Measurements from ENCODE around the gene PRDX1.

Gene PRDX1

DNA sequence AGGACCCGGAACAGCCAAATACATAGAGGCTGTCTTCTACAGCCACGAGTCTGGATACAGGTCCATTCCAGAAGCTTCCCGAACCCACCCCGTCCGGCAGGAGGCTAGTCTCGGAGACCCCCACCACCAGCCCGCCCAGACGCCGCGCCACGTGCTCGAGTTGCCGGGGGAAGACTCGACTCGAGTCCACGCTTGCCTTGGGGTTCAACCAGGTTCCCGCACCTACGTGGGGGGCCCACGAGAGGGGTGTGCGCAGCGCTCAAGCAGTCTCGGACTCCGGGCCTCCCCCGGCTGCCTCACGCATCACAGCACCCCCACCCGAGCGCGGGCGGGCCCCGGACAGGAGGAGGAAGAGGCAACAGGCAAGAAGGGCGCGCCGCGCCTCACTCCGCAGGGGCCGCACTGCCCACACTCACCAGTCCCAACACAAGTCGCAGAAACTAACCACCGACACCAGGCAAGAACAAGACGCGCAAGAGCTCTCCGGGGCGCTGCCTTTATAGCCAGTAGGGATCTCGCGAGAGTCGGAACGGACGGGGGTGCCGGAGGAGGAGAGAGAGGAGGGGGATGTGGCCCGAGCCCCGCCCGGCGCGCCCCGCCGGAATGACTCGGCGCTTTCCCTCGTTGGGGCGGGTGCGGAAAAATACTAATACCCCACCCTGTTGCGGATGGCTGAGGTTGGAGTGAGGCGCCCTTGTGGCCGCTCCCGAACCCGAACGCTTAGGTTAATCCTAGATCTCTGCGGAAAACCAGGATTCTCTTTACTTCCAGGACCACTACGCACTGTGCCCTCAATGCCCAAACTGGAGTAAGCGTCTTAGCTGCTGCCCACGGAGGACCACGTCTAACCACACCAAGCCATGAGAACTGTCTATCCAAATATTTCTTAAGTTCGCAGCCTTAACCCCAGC, at the start of gene PRDX1:
TSS of gene PRDX1 (minus strand) at position 472 of the 911 bp plus-strand sequence. CDS start 2,841 bp downstream, outside the sequence.
- DNase-seq (ENCODE audit: low read depth in 1 of 2, low spot score in 1 of 2) = peak; percentile 95 to 96

DNA sequence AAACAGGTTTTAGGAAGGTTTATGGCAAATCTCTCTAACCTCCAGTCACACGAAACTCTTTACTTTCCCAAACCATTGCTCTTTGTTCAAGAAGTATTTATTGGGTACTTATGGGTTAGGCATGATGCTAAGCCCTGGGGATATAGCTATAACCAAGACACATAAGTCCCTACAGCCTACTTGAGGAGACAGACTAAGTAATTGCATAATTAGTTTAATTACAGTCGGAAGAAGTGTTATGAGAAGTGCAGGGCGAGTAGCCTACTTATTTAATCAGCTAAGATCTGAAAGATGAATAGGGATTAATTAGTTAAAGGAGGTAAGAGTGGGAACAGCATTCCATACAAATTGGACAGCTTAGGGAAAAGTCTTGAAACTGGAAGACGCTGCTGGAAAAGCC, 48.9 kb upstream of the PRDX1 start:
- no peak for DNase-seq (ENCODE audit: low read depth in 1 of 2, low spot score in 1 of 2)

DNA sequence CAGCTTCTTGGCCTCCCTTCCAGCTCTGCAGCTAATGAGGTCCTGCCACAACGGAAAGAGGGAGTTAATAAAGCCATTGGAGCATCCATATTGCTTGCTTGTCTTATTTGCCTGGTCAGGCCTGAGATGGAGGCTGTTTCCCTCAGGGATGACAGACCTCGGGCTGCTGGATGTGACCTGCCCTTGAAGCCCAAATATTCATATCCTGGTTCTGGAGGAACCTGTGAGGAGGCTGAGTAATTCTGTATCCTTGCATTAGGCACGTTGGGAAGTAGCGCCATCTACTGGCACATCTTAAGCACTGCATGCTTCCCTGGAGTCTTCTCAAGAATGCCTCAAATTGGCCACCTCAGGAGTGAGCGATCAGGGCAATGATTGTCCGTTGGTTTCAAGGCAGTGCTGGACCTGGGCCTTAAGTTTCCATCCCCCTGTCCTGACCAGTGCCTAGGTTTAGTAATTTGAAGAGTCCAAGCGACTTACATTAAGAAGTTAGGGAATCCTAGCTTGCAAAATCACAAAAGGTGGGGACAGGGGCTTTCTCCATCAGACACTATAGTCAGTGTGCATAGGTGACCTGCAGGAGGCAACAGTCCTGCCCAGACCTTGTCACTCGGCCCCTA, 48.4 kb upstream of the PRDX1 start:
- peak; percentile 46 to 52 for DNase-seq (ENCODE audit: low read depth in 1 of 2, low spot score in 1 of 2)

DNA sequence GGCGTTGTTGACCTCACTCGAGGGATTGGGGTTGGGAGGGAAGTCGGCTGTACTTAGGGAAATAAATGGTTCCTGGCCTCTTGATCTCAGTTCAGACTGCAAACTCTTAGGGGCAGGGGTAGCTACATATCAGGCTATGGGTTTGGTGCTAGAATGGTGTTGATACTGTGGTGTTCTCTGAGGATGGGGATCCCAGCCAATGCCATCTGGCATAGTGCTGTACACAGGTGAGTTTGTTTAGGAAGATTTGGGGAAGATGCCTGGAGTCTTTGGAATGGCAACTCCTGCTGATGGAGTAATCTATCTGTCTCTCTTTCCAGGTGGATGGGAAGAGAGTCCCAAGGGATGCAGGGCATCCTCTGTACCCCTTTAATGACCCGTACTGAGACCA, 47.9 kb upstream of the PRDX1 start:
- DNase-seq (ENCODE audit: low read depth in 1 of 2, low spot score in 1 of 2) = no peak

DNA sequence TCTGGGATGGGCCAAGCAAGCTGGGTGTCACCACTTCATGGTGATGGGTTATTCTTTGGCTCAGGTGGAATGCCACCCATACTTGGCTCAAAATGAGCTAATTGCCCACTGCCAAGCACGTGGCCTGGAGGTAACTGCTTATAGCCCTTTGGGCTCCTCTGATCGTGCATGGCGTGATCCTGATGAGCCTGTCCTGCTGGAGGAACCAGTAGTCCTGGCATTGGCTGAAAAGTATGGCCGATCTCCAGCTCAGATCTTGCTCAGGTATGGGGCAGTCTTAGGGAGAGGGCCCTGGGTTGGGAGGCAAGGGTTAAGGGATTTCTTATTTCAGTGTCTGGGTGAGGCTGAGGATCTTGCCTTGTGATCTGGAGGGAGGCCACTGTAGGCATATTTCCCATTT, 46.7 kb upstream of the PRDX1 start:
- DNase-seq (ENCODE audit: low read depth in 1 of 2, low spot score in 1 of 2) = no peak

DNA sequence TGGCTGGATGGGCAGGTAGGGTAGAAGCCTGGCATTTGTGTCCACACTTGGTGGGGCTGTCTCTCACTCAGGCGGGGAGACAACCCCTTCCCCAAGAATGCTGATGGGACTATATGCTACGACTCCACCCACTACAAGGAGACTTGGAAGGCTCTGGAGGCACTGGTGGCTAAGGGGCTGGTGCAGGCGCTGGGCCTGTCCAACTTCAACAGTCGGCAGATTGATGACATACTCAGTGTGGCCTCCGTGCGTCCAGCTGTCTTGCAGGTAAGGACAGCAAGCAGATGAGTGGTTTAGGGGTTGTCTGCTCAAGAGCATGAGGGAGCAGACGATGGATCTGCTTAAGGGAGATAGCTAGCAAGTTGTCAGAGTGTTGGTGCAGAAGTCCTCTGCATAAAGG, 46.2 kb upstream of the PRDX1 start:
- no peak for DNase-seq (ENCODE audit: low read depth in 1 of 2, low spot score in 1 of 2)

DNA sequence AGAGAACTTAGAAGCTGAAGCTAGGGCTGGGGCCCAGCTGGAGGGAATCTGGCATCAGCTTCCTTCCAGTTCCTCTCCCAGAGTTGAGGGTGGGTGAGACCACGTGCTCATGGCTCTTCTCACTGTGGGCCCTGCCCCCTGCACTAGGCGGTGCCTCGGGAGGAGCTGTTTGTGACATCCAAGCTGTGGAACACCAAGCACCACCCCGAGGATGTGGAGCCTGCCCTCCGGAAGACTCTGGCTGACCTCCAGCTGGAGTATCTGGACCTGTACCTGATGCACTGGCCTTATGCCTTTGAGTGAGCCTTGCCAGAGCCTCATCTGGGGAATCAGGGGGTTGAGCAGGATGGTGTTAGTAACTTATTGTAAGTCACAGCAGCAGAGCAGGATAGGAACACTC, 45.0 kb upstream of the PRDX1 start:
- no peak for DNase-seq (ENCODE audit: low read depth in 1 of 2, low spot score in 1 of 2)

DNA sequence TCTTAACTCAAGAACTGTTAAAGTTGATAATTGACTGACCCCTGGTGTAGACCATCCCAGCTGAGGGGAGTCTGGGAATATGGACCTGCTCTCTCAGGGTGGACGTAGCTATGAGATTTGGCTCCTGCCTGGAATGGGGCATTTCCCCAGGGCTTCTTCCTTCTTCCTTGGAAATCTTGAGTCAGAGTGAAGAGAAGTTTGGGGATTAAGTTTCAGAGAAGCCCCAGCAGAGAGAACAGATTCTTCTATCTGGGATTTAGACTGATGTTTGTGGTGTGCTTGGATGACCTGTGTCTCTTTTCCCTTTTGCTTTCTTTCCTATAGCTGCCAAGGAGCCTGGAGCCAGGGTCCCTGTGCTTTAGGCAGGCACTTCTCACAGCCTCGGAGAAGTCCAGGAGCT, 42.2 kb upstream of the PRDX1 start:
- no peak for DNase-seq (ENCODE audit: low read depth in 1 of 2, low spot score in 1 of 2)

DNA sequence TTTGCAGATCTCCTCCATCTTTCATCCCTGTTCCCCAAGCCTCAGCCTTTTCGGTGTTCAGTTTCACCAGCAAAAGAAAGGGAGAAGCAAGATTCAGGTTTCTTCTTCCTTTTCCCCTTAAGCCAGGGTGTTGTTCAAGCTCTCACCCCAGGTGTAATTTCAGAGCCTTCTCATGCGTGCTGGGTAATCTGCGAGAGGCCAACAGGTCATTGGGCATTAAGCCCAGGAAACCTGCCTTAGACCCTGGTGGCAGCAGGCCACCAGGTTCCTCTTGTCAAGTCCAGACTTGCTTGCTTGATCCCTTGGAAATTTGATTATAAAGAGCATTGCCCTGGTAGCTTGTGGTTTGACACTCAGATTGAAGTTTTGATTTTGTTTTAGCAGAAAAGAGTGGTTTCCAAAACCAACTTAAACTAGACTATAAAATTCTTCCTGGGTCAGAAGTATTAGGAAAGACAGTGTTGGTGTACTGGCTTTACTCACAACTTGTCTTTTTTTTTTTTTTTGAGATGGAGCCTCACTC, 35.8 kb upstream of the PRDX1 start:
- DNase-seq (ENCODE audit: low read depth in 1 of 2, low spot score in 1 of 2) = no peak

DNA sequence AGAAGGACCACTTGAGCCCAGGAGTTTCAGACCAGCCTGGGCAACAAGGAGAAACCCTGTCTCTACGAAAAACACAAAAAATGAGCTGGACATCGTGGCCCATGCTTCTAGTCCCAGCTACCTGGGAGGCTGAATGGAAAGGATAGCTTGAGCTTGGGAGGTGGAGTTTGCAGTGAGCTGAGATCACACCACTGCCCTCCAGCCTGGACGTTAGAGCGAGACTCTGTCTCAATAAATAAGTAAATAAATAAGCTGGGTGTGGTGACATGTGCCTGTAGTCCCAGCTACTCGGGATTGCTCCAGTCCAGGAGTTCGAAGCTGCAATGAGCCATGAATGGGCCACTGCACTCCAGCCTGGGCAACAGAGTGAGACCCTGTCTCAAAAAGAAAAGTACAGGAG, 32.5 kb upstream of the PRDX1 start:
- no peak for DNase-seq (ENCODE audit: low read depth in 1 of 2, low spot score in 1 of 2)

DNA sequence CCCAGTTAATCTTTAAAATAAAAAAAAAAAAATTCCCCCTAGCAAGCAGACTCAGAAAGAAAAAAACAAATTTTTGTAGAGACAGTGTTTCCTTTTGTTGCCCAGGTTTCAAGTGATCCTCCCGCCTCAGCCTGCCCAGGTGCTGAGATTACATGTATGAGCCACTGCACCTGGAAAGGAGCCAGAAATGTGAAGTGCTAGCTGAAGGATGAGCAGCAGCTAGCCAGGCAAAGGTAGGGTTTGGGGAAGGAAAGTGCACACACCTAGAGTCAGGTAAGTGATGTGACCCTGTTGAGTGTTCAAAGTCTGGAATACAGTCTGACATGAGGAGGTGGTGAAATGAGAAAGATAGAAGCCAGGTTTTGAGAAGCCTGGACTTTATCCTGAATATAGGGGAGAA, 30.6 kb upstream of the PRDX1 start:
- no peak for DNase-seq (ENCODE audit: low read depth in 1 of 2, low spot score in 1 of 2)

DNA sequence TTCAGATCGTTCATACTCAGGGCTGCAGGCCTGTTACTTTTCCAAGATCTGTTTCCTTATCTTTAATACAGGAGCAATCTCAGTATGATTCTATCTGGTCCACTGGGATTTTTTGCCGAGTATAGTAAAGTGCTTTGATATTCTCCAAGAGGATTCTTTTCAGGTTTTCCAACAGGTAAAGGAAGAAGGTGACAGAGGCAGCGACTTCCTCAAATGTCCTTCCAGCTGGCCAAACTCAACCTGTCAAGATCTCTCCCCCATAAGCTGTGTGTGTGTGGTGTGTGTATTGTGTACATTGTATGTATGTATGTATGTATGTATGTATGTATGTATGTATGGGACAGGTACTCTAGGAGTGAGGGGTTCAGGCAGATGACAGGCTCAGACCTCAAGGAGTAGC, 30.0 kb upstream of the PRDX1 start:
- no peak for DNase-seq (ENCODE audit: low read depth in 1 of 2, low spot score in 1 of 2)

DNA sequence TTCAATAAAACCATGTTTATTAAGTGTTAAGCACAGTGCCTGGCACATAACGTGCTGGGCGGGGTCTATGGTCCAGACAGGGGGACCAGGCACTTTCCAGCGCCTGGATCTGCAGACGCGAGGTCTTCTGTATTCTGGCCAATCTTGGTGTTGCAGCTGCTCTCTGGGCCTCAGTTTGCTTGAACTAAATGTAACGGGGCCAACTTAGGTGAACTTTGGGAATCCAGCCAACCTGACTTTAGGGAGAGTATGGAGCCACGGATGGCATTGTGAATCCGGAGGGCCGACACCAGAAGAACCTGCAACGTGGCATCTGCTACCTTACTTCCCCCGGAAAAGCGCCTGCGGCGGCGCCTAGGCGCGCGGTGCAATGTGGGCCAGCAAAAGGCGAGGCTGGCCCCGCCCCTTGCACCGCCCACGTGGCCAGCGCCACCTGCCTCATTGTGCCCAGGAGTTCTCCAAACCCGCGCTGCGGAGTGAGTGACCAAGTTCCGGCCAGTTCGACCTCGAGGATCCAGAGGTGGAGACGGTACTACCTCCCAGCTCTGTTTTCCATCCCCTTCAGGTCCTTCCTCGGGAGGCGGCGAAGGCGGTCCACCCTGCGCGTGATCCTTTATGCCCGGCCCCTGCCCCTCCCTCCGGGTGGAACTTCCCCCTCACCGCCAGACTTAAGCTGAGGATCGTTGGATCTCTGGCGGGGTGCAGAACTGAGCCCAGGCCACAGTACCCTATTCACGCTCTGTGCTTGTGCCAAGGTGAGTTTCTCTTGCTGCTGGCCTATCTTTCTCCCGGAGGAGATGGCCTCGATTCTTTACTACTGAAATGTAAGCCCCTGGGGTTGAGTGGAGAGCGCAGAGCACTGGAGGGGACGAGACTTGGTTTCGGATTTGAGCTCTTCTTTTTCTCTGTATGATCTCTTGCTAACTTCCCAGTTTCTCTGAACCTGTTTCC, 29.0 kb upstream of the PRDX1 start, which contains the start of gene AKR1A1:
TSS of gene AKR1A1 (plus strand) at position 426 of the 951 bp plus-strand sequence. CDS start 10,969 bp downstream, outside the sequence.
- DNase-seq (ENCODE audit: low read depth in 1 of 2, low spot score in 1 of 2) = peak; percentile 76 to 80

DNA sequence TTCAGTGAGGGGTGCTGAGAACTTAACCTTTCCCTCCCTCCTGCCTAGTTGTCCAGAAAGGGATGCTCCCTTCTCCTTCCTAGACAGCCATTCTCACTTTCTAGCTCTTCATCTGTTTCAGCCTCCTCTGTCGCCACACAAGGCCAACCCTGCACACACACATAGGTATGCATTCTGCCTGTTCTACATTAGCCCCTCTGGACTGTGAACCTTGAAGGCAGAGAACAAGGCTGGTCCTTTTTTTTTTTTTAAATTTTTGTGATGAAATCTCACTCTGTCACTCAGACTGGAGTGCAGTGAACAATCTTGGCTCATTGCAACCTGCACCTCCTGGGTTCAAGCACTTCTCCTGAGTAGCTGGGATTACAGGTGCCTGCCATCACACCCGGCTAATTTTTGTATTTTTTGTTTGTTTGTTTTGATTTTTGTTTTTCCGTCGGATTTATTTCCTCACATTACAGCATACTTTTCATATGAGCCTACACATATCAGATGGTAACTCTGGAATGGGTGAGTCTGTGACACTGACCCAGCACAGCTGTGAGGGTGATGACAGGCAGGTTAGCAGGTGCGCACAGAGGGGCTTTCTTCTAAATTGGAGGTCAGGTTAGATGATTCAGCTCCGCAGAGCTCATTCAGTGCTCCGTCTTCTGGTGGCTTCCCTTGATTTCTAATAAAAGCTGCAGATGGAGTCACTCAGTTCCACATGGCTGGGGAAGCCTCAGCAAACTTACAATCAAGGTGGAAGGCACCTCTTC, 24.0 kb upstream of the PRDX1 start:
- no peak for DNase-seq (ENCODE audit: low read depth in 1 of 2, low spot score in 1 of 2)

DNA sequence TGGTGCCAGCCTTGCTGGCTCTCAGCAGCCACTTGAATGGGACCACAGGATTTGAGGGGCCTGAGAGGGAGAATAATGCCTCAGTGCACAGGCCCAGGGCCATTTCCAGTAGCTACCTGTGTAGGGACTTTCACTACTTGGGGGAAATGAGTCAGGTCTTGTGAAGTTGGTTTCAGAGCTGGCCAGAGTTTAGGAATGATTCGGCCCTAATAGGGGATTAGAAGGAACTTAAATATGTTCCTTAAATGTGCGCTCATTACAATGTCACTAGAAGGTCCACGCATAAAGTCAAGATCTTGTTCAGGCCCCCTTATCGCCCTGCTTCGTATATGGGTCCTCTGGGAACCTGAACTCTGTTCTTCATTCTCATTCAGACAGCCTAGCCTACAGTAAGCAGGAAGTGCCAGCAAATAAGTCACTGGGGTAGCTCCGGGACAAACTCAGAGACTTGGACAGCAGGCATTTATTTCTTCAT, 23.4 kb upstream of the PRDX1 start:
- no peak for DNase-seq (ENCODE audit: low read depth in 1 of 2, low spot score in 1 of 2)

DNA sequence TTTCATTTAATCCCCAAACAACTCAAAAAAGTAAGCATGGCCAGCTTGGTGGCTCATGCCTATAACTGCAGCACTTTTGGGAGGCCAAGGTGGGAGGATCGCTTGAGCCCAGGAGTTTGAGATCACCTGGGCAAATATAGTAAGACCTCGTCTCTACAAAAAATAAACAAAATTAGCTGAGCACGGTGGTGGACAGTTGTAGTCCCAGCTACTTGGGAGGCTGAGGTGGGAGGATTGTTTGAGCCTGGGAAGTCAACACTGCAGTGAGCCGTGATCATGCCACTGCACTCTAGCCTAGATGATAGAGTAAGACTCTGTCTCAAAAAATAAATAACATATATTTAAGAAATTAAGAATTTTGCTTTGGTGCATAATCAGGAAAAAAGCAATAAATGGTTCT, 22.8 kb upstream of the PRDX1 start:
- no peak for DNase-seq (ENCODE audit: low read depth in 1 of 2, low spot score in 1 of 2)

DNA sequence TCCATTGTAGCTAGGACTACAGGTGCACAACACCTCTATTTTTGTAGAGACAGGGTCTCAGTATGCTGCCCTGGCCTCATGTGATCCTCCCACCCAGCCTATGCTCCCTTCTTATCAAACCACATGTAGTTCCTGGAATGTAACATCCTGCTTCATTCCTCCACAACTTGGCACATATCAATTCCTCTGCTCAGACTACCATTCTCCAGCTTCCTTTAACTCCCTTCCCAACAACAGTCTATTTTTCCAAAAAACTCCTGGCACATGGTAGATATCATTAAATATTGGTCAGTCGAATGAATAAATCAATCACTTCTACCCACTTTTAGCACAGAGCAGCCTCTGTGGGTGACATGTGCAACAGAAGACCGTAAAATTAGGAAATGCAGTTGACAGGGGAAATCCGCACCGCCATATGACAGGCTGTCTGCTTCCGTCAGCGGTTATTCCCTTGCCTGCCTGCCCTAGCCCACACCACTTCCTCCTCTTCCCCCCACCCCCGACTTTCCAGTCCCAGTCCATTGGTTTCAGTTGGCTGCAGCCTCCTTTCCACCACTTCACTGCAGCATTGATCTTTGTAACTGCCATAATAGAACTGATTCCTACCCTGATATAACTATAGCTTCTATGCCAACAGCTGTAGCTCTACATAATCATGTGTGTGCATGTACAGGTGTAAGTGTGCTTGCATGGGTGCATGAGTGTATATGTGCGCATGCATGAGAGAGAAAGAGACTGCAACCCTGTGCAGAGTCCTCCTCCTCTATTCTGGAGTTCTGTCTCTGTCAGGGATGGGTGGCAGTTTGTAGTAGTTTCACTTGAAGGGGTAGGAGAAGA, 22.1 kb upstream of the PRDX1 start:
- DNase-seq (ENCODE audit: low read depth in 1 of 2, low spot score in 1 of 2) = peak; percentile 31 to 58

DNA sequence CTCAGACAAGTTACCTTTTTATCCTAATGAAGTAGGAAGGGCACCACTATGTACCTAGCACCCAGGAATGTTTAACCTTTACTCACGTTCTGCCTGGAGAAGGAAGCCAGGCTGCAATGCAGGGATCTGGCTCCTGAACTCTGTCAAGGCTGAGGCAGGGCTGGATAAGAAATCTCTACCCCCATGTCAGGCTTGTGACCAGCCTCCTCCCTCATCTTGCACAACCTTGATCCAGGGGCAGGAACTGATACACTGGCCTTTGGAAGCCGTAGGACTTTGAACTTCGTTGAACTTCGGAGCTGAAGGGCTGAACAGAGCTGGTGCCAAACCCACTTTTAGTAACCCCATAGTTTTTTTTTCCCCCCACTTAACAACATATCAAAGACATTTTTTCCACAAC, 20.9 kb upstream of the PRDX1 start:
- no peak for DNase-seq (ENCODE audit: low read depth in 1 of 2, low spot score in 1 of 2)

DNA sequence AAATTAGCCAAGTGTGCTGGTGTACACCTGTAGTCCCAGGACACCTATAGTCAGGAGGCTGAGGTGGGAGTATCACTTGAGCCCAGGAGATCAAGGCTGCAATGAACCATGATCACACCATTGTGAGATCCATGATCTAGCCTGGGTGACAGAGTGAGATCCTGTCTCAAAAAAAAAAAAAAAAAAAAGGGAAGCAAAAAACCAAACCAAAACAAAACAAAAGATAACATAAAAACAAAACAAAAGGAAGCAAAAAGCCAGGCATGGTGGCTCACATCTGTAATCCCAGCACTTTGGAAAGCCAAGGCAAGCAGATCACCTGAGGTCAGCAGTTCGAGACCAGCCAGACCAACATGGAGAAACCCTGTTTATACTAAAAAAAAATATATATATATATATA, 19.5 kb upstream of the PRDX1 start:
- DNase-seq (ENCODE audit: low read depth in 1 of 2, low spot score in 1 of 2) = no peak
